HG03460 (cell line): ENCODE data around the gene MLH3.

Source experiments
- ATAC-seq: cut with Tn5 transposase; IDR thresholded peaks from one replicate; pipeline ENCODE4 v1.9.1; 2021; ENCODE audit not compliant: unreplicated experiment

The MLH3 gene

GRCh38 chr14:74973905-74974363, 77.3 kb downstream of the MLH3 start:
- ATAC-seq, result no peak

GRCh38 chr14:74973003-74973653, 78.1 kb downstream of the MLH3 start:
- ATAC-seq, result no peak

- no peak for ATAC-seq
These were observed 82.5 kb downstream of the MLH3 start for GRCh38 chr14:74968811-74969210.

- no peak for ATAC-seq
These were observed 85.6 kb downstream of the MLH3 start for GRCh38 chr14:74965486-74966153.

GRCh38 chr14:74964787-74965485, 86.3 kb downstream of the MLH3 start:
- no peak for ATAC-seq
